OCI-LY7 (cell line): ENCODE measurements around the gene MRO.

Experiments used
- CTCF ChIP-seq: fragments of 200-600 bp; sonication (generic); conservative IDR thresholded peaks from 2 replicates; pipeline ENCODE4 v1.5.1; 2014; ENCODE audit warnings: mild to moderate bottlenecking, antibody characterized with exemption, low read length, moderate library complexity, mixed read lengths
- EZH2phosphoT487 ChIP-seq: fragments of 200-600 bp; sonication (generic); IDR thresholded peaks from 2 replicates; pipeline ENCODE4 v1.6.1; 2018; ENCODE audit warnings: low read depth, borderline replicate concordance, mild to moderate bottlenecking, mixed run types, antibody characterized with exemption, low read length, moderate library complexity, mixed read lengths

GRCh38 chr18:50847192-50847591 lies 27.4 kb upstream of the MRO start:
- TF ChIP-seq CTCF: no peak
- TF ChIP-seq EZH2phosphoT487: no peak
